ENCODE data around the gene ORAI1.

- TF ChIP-seq POLR2A (IDR thresholded peaks at IDR 0.05), result no peak
- TF ChIP-seq CTCF (IDR thresholded peaks at IDR 0.05), result no peak
Observed at GRCh38 chr12:121608301-121608700, 18.0 kb upstream of the ORAI1 start.

Measured in testis (tissue), 2 donors.